HG03469 (cell line): Measurements from ENCODE around the gene OR6T1.

Experiments used
- ATAC-seq: cut with Tn5 transposase; IDR thresholded peaks from one replicate; pipeline ENCODE4 v1.9.1; 2021; ENCODE audit warnings: mild to moderate bottlenecking, moderate library complexity, moderate number of reproducible peaks; ENCODE audit not compliant: unreplicated experiment

The OR6T1 gene, protein sequence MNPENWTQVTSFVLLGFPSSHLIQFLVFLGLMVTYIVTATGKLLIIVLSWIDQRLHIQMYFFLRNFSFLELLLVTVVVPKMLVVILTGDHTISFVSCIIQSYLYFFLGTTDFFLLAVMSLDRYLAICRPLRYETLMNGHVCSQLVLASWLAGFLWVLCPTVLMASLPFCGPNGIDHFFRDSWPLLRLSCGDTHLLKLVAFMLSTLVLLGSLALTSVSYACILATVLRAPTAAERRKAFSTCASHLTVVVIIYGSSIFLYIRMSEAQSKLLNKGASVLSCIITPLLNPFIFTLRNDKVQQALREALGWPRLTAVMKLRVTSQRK

DNA sequence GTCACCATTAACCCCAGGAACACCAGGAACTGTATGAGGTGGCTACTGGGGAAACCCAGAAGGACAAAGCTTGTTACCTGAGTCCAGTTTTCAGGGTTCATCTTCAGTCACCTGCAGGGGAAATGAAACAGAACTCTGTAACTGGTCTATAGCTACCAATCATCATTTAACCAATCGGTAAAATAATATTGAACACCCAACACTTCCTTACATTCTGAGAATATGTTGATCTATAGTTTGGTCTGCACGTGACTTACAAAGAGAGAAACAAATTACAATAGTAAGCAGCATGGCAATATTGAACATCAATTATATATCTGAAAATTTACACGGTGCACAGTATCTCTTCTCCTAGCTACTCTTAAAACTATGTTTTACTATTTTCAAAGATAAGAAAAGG is at the start of gene OR6T1:
Gene OR6T1, minus strand, starts transcription at position 101 of the 400 bp plus-strand sequence. Its CDS starts 0 bp downstream, at position 101.
- ATAC-seq = no peak

- no peak for ATAC-seq
Measured at GRCh38 chr11:123979311-123979710, 35.7 kb upstream of the OR6T1 start.

DNA sequence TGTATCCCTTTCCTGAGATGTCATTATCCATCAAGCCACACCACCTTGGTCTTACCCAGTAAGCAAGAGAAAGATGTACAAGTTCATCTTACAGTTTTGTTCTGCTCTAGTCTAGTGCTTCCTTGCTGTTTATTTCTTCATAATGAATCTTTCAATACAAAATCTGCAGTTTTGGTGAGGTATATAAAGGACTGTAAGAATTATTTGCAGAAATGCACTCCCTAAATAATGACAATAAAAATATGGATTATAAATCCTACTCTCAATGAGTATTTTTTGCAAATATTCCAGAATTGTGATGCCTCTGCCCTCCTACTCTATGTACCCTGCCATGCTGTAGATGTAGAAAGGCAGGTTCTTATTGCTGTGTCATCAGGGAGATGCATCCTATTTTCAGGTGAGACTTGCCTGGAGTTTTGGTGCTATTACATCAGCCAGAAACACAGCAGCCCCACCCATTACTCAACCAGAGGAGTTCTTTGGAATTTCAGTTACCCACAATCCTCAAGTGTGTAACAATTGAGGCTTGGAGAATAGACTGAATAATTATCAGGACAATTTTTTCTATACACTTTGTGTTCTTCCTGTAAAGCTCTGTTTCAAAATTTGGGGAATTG is 34.2 kb upstream of the OR6T1 start, which contains the start of gene OR10S1:
Gene OR10S1, minus strand, starts transcription at position 51 of the 617 bp plus-strand sequence. CDS start 117 bp downstream, outside the sequence.
- no peak for ATAC-seq

DNA sequence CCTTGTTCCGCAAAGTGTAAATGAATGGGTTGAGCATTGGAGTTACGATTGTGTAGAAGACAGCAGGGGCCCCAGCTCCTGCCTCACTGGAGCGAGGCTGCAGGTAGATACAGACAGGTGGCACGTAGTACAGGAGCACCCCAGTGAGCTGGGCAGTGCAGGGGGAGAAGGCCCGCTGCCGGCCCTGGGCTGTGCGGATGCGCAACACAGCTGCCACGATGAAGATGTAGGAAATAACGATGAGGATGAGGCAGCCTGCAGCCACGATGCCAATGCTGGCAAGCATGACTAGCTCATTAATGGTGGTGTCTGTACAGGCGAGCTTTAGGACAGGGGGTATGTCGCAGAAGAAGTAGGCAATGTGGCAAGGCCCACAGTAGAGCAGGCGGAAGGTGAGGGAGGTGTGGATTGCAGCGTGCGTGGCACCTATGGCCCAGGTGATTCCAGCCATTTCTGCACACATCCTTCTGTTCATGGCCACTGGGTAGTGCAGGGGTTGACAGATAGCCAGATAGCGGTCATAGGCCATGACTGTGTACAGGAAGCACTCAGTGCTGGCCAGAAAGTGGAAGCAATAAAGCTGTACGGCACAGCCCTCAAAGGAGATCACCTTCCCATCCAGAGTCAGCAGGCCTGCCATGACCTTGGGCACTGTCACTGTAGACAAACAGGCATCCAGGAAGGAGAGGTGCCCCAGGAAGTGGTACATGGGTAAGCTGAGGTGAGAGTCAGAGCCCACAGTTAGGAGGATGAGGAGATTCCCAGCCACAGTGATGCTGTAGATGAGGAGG is 33.3 kb upstream of the OR6T1 start:
- ATAC-seq = no peak

- ATAC-seq = no peak
Measured at GRCh38 chr11:123973816-123974215, 30.2 kb upstream of the OR6T1 start.

- ATAC-seq = no peak
Measured at GRCh38 chr11:123956752-123957151, 13.1 kb upstream of the OR6T1 start.

- no peak for ATAC-seq
Measured at GRCh38 chr11:123945132-123945531, 1.5 kb upstream of the OR6T1 start.

GRCh38 chr11:123942413-123942812 is 1.2 kb downstream of the OR6T1 start:
- ATAC-seq = no peak

DNA sequence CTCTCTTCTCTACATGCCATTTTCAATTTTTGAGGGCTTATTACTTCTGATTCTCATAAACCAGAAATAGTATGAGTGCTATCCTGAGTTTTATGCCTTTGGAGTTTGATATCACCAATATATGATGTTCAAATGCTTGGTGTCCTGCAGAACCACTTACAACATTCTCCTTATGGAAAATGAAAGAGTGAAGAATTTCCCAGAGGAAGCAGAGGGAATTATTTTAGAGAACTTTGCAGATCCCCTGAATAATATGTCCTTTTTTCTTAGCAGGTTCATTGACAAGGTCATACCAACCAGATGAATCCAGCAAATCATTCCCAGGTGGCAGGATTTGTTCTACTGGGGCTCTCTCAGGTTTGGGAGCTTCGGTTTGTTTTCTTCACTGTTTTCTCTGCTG is 4.3 kb downstream of the OR6T1 start, which contains the start of gene OR4D5:
Gene OR4D5, plus strand, starts transcription at position 301 of the 400 bp plus-strand sequence. Its CDS starts 0 bp downstream, at position 301.
- no peak for ATAC-seq

- ATAC-seq = peak; percentile 55
Measured at GRCh38 chr11:123924027-123924426, 19.6 kb downstream of the OR6T1 start.

DNA sequence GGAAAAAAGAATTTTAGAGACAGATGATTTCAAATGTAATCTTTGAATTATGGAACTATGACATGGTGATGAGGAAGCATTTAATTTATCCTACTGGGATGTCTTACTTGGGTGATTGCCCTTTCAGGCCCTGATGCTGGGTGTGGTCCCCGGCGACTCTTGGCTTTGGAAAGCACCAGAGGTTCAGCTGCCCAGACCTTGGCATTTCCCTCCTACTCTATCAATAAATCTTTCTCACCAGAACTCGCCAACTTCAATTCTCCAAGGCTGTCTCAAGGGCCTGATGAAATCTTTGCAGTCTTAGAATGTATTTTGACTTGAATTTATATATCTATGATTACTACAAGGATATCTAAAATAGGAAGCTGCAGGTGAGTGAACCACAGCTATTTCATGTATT is 22.7 kb downstream of the OR6T1 start:
- no peak for ATAC-seq

GRCh38 chr11:123905826-123906225 is 37.8 kb downstream of the OR6T1 start:
- ATAC-seq = no peak

- no peak for ATAC-seq
Measured at GRCh38 chr11:123904932-123905331, 38.7 kb downstream of the OR6T1 start.

- peak; percentile 91 for ATAC-seq
Measured at GRCh38 chr11:123903932-123904331, 39.7 kb downstream of the OR6T1 start.

DNA sequence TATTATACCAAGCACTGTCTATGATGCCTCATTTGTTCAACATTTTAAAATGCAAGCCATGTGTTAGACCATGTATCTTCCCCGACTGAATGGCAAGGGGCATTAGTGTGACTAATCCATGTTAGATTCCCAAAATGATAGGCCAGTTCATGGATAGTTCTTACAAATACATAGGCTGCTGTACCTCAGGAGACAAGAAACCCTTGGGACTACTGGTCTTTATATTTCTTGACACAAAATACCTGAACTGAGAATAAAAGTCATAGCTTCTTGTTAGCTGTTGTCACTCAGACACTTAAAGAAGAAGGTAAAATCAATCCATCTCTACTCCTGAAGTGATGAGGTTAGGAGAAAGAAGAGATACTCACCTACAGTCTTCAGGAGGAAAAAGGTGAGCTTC is 41.8 kb downstream of the OR6T1 start, which contains the start of gene OR8D4:
Gene OR8D4, plus strand, starts transcription at position 301 of the 400 bp plus-strand sequence. CDS start 4,265 bp downstream, outside the sequence.
- no peak for ATAC-seq

DNA sequence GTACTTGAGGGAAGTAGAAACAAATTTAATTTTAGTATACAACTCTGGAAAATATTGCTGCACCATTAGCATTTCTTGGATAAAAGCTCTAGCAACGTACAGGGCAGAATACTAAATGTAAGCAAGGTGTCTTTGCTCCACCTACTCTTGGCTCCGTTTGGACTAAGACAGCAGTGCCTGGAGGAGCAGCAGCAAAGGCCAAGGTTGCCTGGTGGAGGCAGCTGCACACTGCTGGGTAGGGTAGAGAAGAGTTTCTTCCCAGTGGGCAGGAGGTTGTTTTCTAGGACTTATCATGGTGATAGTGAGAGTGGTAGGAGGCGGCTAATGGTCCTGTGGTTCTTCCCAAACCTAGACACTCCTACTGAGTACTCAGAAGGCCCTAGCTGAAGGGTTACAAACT is 43.8 kb downstream of the OR6T1 start:
- no peak for ATAC-seq
